HG03025 (cell line): ENCODE measurements around the gene VAPA.

Experiments
- ATAC-seq: cut with Tn5 transposase; IDR thresholded peaks from one replicate; pipeline ENCODE4 v1.9.1; 2021; ENCODE audit warnings: mild to moderate bottlenecking, moderate library complexity; ENCODE audit not compliant: unreplicated experiment, low FRiP score

Gene VAPA

GRCh38 chr18:9913526-9914333, at the start of gene VAPA:
TSS of gene VAPA (plus strand) at chr18:9914016. CDS start at chr18:9914257, 241 bp downstream.
- peak; percentile 83 for ATAC-seq

- ATAC-seq, result no peak
These were observed 47.9 kb upstream of the VAPA start for GRCh38 chr18:9865764-9866490.

GRCh38 chr18:9866627-9867026, 47.2 kb upstream of the VAPA start:
- ATAC-seq, result no peak

GRCh38 chr18:9867071-9867594, 46.7 kb upstream of the VAPA start:
- no peak for ATAC-seq

- ATAC-seq, result no peak
These were observed 44.7 kb upstream of the VAPA start for GRCh38 chr18:9868857-9869714.

- ATAC-seq, result peak; percentile 76
These were observed 43.9 kb upstream of the VAPA start for GRCh38 chr18:9869715-9870430.

- ATAC-seq, result no peak
These were observed 43.3 kb upstream of the VAPA start for GRCh38 chr18:9870431-9871008.

GRCh38 chr18:9871244-9871746, 42.5 kb upstream of the VAPA start:
- no peak for ATAC-seq

- ATAC-seq, result no peak
These were observed 41.0 kb upstream of the VAPA start for GRCh38 chr18:9872823-9873222.

- no peak for ATAC-seq
These were observed 39.1 kb upstream of the VAPA start for GRCh38 chr18:9874728-9875127.

- ATAC-seq, result no peak
These were observed 37.5 kb upstream of the VAPA start for GRCh38 chr18:9876212-9876866.

- no peak for ATAC-seq
These were observed 36.8 kb upstream of the VAPA start for GRCh38 chr18:9876867-9877654.

- no peak for ATAC-seq
These were observed 36.2 kb upstream of the VAPA start for GRCh38 chr18:9877655-9878014.

- no peak for ATAC-seq
These were observed 35.7 kb upstream of the VAPA start for GRCh38 chr18:9878095-9878494.

GRCh38 chr18:9878783-9879242, 35.0 kb upstream of the VAPA start:
- ATAC-seq, result no peak

- ATAC-seq, result no peak
These were observed 29.7 kb upstream of the VAPA start for GRCh38 chr18:9884090-9884489.

GRCh38 chr18:9884532-9885140, 29.2 kb upstream of the VAPA start:
- no peak for ATAC-seq
